ENCODE measurements around the gene BPIFB4.

The BPIFB4 gene

GRCh38 chr20:33154252-33154651 lies 74.8 kb downstream of the BPIFB4 start:
- no peak overlapping the region for H3K27ac ChIP-seq (ENCODE audit: insufficient read depth, low read depth, low read length, poor library complexity, severe bottlenecking)
- H3K9me3 ChIP-seq (ENCODE audit: control insufficient read depth, low read length): no peaks in the 10 kb centered on the region
- no peaks in the 10 kb centered on the region for H3K36me3 ChIP-seq (ENCODE audit: control insufficient read depth, insufficient read depth, low read length)
- no peak overlapping the region for H3K4me3 ChIP-seq (ENCODE audit: insufficient read depth, low read depth, low read length)
- H3K4me1 ChIP-seq (ENCODE audit: control insufficient read depth, insufficient read depth, low read length): no peaks in the 10 kb centered on the region
- peaks cover 6% of the 10 kb centered on the region for H3K27me3 ChIP-seq (ENCODE audit: control insufficient read depth, insufficient read depth, low read length, poor library complexity, severe bottlenecking)
- 88 to 89% methylated on average over 6 of the region's 6 CpGs for WGBS, 2 experiments

- H3K36me3 ChIP-seq (ENCODE audit: control insufficient read depth, insufficient read depth, low read length): no peaks in the 10 kb centered on the region
- 86 to 88% methylated on average over 9 of the region's 9 CpGs for WGBS, 2 experiments
- no peak overlapping the region for H3K4me3 ChIP-seq (ENCODE audit: insufficient read depth, low read depth, low read length)
Observed at GRCh38 chr20:33158637-33159385, 79.4 kb downstream of the BPIFB4 start.

GRCh38 chr20:33159713-33160112 lies 80.3 kb downstream of the BPIFB4 start:
- no peaks in the 10 kb centered on the region for H3K9me3 ChIP-seq (ENCODE audit: control insufficient read depth, low read length)
- 91 to 94% methylated on average over 3 of the region's 3 CpGs for WGBS, 2 experiments
- no peak overlapping the region for H3K4me3 ChIP-seq (ENCODE audit: insufficient read depth, low read depth, low read length)
- H3K36me3 ChIP-seq (ENCODE audit: control insufficient read depth, insufficient read depth, low read length): no peaks in the 10 kb centered on the region
- no peaks in the 10 kb centered on the region for H3K27me3 ChIP-seq (ENCODE audit: control insufficient read depth, insufficient read depth, low read length, poor library complexity, severe bottlenecking)
- no peaks in the 10 kb centered on the region for H3K4me1 ChIP-seq (ENCODE audit: control insufficient read depth, insufficient read depth, low read length)
- no peak overlapping the region for H3K27ac ChIP-seq (ENCODE audit: insufficient read depth, low read depth, low read length, poor library complexity, severe bottlenecking)

More at GRCh38 chr20:33158637-33159385, 79.4 kb downstream of the BPIFB4 start:
- Histone ChIP-seq H3K27ac (ENCODE audit: insufficient read depth, low read depth, low read length, poor library complexity, severe bottlenecking) (no peak overlapping the region), H3K4me1 (ENCODE audit: control insufficient read depth, insufficient read depth, low read length) (no peaks in the 10 kb centered on the region), H3K27me3 (ENCODE audit: control insufficient read depth, insufficient read depth, low read length, poor library complexity, severe bottlenecking) (peaks cover 4% of the 10 kb centered on the region), H3K9me3 (ENCODE audit: control insufficient read depth, low read length) (no peaks in the 10 kb centered on the region)

GRCh38 chr20:33160681-33161080 lies 81.2 kb downstream of the BPIFB4 start:
- H3K27me3 ChIP-seq (ENCODE audit: control insufficient read depth, insufficient read depth, low read length, poor library complexity, severe bottlenecking): no peaks in the 10 kb centered on the region
- H3K27ac ChIP-seq (ENCODE audit: insufficient read depth, low read depth, low read length, poor library complexity, severe bottlenecking): no peak overlapping the region
- H3K4me1 ChIP-seq (ENCODE audit: control insufficient read depth, insufficient read depth, low read length): no peaks in the 10 kb centered on the region
- no peaks in the 10 kb centered on the region for H3K9me3 ChIP-seq (ENCODE audit: control insufficient read depth, low read length)
- H3K4me3 ChIP-seq (ENCODE audit: insufficient read depth, low read depth, low read length): no peak overlapping the region
- 86 to 88% methylated on average over 5 of the region's 5 CpGs for WGBS, 2 experiments
- H3K36me3 ChIP-seq (ENCODE audit: control insufficient read depth, insufficient read depth, low read length): no peaks in the 10 kb centered on the region

Data from ectodermal cell (in vitro differentiated cells).